Neuron (in vitro differentiated cells): ENCODE measurements around the gene CNNM1.

Experiments
- H2AFZ ChIP-seq: one replicate; pipeline ENCODE4 v1.6.1; 2013; ENCODE audit warnings: low read depth, mild to moderate bottlenecking, inconsistent platforms, low read length, moderate library complexity
- H3K27me3 ChIP-seq: one replicate; pipeline ENCODE4 v1.6.1; 2013; ENCODE audit warnings: low read length; ENCODE audit not compliant: insufficient read depth
- H3K36me3 ChIP-seq: one replicate; pipeline ENCODE4 v1.6.1; 2013; ENCODE audit warnings: low read length; ENCODE audit not compliant: insufficient read depth
- H3K4me1 ChIP-seq: one replicate; pipeline ENCODE4 v1.6.1; 2013; ENCODE audit warnings: low read length; ENCODE audit not compliant: insufficient read depth
- H3K4me3 ChIP-seq: 2 replicates; pipeline ENCODE4 v1.5.1; 2013; ENCODE audit warnings: mild to moderate bottlenecking, low read length, moderate library complexity
- H3K9me3 ChIP-seq: one replicate; pipeline ENCODE4 v1.6.1; 2013; ENCODE audit warnings: low read length

The CNNM1 gene

GRCh38 chr10:99418910-99419624 is 89.9 kb downstream of the CNNM1 start:
- Histone ChIP-seq H3K4me3 (no peak overlapping the region), H3K4me1 (no peaks in the 10 kb centered on the region), H3K9me3 (no peaks in the 10 kb centered on the region), H3K27me3 (no peaks in the 10 kb centered on the region), H2AFZ (no peak overlapping the region), H3K36me3 (peaks cover 21% of the 10 kb centered on the region)

GRCh38 chr10:99419688-99420087 is 90.5 kb downstream of the CNNM1 start:
- peaks cover 21% of the 10 kb centered on the region for H3K36me3 ChIP-seq
- H2AFZ ChIP-seq, result no peak overlapping the region
- H3K4me3 ChIP-seq, result no peak overlapping the region
- no peaks in the 10 kb centered on the region for H3K27me3 ChIP-seq
- H3K9me3 ChIP-seq, result no peaks in the 10 kb centered on the region
- no peaks in the 10 kb centered on the region for H3K4me1 ChIP-seq

- no peak overlapping the region for H2AFZ ChIP-seq
- no peaks in the 10 kb centered on the region for H3K27me3 ChIP-seq
- no peaks in the 10 kb centered on the region for H3K4me1 ChIP-seq
- H3K4me3 ChIP-seq, result no peak overlapping the region
- H3K9me3 ChIP-seq, result no peaks in the 10 kb centered on the region
- peaks cover 27% of the 10 kb centered on the region for H3K36me3 ChIP-seq
Observed at GRCh38 chr10:99421233-99421739, 92.1 kb downstream of the CNNM1 start.

GRCh38 chr10:99422529-99423096 is 93.5 kb downstream of the CNNM1 start:
- H3K4me3 ChIP-seq, result no peak overlapping the region
- H3K36me3 ChIP-seq, result peaks cover 27% of the 10 kb centered on the region
- H2AFZ ChIP-seq, result no peak overlapping the region
- H3K27me3 ChIP-seq, result no peaks in the 10 kb centered on the region
- no peaks in the 10 kb centered on the region for H3K9me3 ChIP-seq
- no peaks in the 10 kb centered on the region for H3K4me1 ChIP-seq

- Histone ChIP-seq H3K4me3 (no peak overlapping the region), H3K9me3 (no peaks in the 10 kb centered on the region), H3K27me3 (no peaks in the 10 kb centered on the region), H3K4me1 (peaks cover 2% of the 10 kb centered on the region), H3K36me3 (peaks cover 17% of the 10 kb centered on the region), H2AFZ (no peak overlapping the region)
Observed at GRCh38 chr10:99424656-99425055, 95.5 kb downstream of the CNNM1 start.

- H3K4me1 ChIP-seq, result peaks cover 7% of the 10 kb centered on the region
- H2AFZ ChIP-seq, result no peak overlapping the region
- H3K36me3 ChIP-seq, result peaks cover 11% of the 10 kb centered on the region
- H3K9me3 ChIP-seq, result no peaks in the 10 kb centered on the region
- H3K4me3 ChIP-seq, result no peak overlapping the region
- H3K27me3 ChIP-seq, result no peaks in the 10 kb centered on the region
Observed at GRCh38 chr10:99425204-99425603, 96.0 kb downstream of the CNNM1 start.

GRCh38 chr10:99426689-99427088 is 97.5 kb downstream of the CNNM1 start:
- Histone ChIP-seq H3K27me3 (no peaks in the 10 kb centered on the region), H3K9me3 (no peaks in the 10 kb centered on the region), H3K36me3 (peaks cover 6% of the 10 kb centered on the region), H2AFZ (no peak overlapping the region), H3K4me3 (no peak overlapping the region), H3K4me1 (peaks cover 12% of the 10 kb centered on the region)

- Histone ChIP-seq H3K4me1 (peaks cover 13% of the 10 kb centered on the region), H2AFZ (no peak overlapping the region), H3K9me3 (no peaks in the 10 kb centered on the region), H3K36me3 (peaks cover 6% of the 10 kb centered on the region), H3K27me3 (no peaks in the 10 kb centered on the region), H3K4me3 (no peak overlapping the region)
Observed at GRCh38 chr10:99427566-99428190, 98.5 kb downstream of the CNNM1 start.

- H3K27me3 ChIP-seq, result no peaks in the 10 kb centered on the region
- H2AFZ ChIP-seq, result peak overlapping the region; percentile 71
- peaks cover 13% of the 10 kb centered on the region for H3K4me1 ChIP-seq
- H3K9me3 ChIP-seq, result no peaks in the 10 kb centered on the region
- H3K4me3 ChIP-seq, result peak overlapping the region; percentile 94
- peaks cover 6% of the 10 kb centered on the region for H3K36me3 ChIP-seq
Observed at GRCh38 chr10:99429517-99430095, 100.5 kb downstream of the CNNM1 start.

- H2AFZ ChIP-seq, result peak overlapping the region; percentile 71
- peak overlapping the region; percentile 94 for H3K4me3 ChIP-seq
- peaks cover 6% of the 10 kb centered on the region for H3K36me3 ChIP-seq
- no peaks in the 10 kb centered on the region for H3K27me3 ChIP-seq
- peaks cover 13% of the 10 kb centered on the region for H3K4me1 ChIP-seq
- no peaks in the 10 kb centered on the region for H3K9me3 ChIP-seq
Observed at GRCh38 chr10:99430116-99430450, 100.9 kb downstream of the CNNM1 start.

GRCh38 chr10:99430451-99431189 is 101.5 kb downstream of the CNNM1 start, which contains the start of gene GOT1:
Gene GOT1, minus strand, starts transcription at chr10:99430624. Its CDS starts 59 bp downstream, at chr10:99430565.
- no peaks in the 10 kb centered on the region for H3K9me3 ChIP-seq
- H3K27me3 ChIP-seq, result no peaks in the 10 kb centered on the region
- H2AFZ ChIP-seq, result peak within 1 kb of the TSS; percentile 71
- H3K36me3 ChIP-seq, result peaks cover 1% of the 10 kb centered on the region
- H3K4me1 ChIP-seq, result peaks cover 13% of the 10 kb centered on the region
- peak within 1 kb of the TSS; percentile 94 for H3K4me3 ChIP-seq

GRCh38 chr10:99431190-99431760 is 102.1 kb downstream of the CNNM1 start:
- peak overlapping the region; percentile 71 for H2AFZ ChIP-seq
- no peaks in the 10 kb centered on the region for H3K27me3 ChIP-seq
- peaks cover 13% of the 10 kb centered on the region for H3K4me1 ChIP-seq
- H3K4me3 ChIP-seq, result peak overlapping the region; percentile 94
- no peaks in the 10 kb centered on the region for H3K9me3 ChIP-seq
- H3K36me3 ChIP-seq, result no peaks in the 10 kb centered on the region
